Stomach (tissue), 9 donors: ENCODE results near the gene TRIP6. TPM values are rescaled to one million over a fixed set of nuclear protein-coding genes. Genes with fewer than 3 reads are reported as not detected.
A peak's percentile ranks its signal among the peaks of the same experiment; 100 is the strongest.

Experiments
- DNase-seq, 2 donors: peaks; one replicate each; pipeline versions ENCODE4 v3.0.0 to v3.0.0-alpha.2; 2013 to 2019
- H3K27ac ChIP-seq, 5 donors: fragments of 200-600 bp in 4 of 5; sonication (generic) in 4 of 5; one replicate each; pipeline ENCODE4 v1.5.1; 2013 to 2019; ENCODE audit warnings: mild to moderate bottlenecking in 1 of 5, moderate library complexity in 1 of 5
- H3K27me3 ChIP-seq, 3 donors: fragments of 200-600 bp; sonication (generic); one replicate each; pipeline ENCODE4 v1.5.1; 2017 to 2019; ENCODE audit warnings: mixed run types in 1 of 3
- H3K36me3 ChIP-seq, 4 donors: fragments of 200-600 bp; sonication (generic); 1 replicate in 3 of 4; 2 replicates in 1 of 4; pipeline ENCODE4 v1.5.1; 2016 to 2019
- H3K4me1 ChIP-seq, 4 donors: fragments of 200-600 bp; sonication (generic); one replicate each; pipeline ENCODE4 v1.5.1; 2016 to 2019
- H3K4me3 ChIP-seq, 4 donors: fragments of 200-600 bp; sonication (generic) in 3 of 4; one replicate each; pipeline ENCODE4 v1.5.1; 2016 to 2019; ENCODE audit warnings: mild to moderate bottlenecking in 1 of 4
- H3K9me3 ChIP-seq, 4 donors: fragments of 200-600 bp; sonication (generic); one replicate each; pipeline ENCODE4 v1.5.1; 2016 to 2019
- EP300 ChIP-seq: sonication (generic); formaldehyde crosslinking; IDR thresholded peaks from one replicate; pipeline ENCODE4 v1.6.1; 2017; ENCODE audit warnings: antibody characterized with exemption
- POLR2A ChIP-seq, 4 donors: fragments of 450-650 bp; IDR thresholded peaks; one replicate each; pipeline ENCODE4 v1.6.1; 2016; ENCODE audit warnings: antibody characterized with exemption in 4 of 4, control low read depth in 2 of 4, mild to moderate bottlenecking in 1 of 4, moderate library complexity in 1 of 4
- POLR2AphosphoS5 ChIP-seq, 3 donors: sonication (generic); formaldehyde crosslinking; IDR thresholded peaks; one replicate each; pipeline ENCODE4 v1.6.1; 2016; ENCODE audit warnings: antibody characterized with exemption in 3 of 3
- WGBS, 5 donors: extraction: QIAGEN DNeasy Blood & Tissue Kit in 3 of 5; methylation state at CpG; one replicate each; pipeline versions ENCODE4 v1.1.5 to v1.1.7; 2013 to 2018; 5-methylcytosine and 5-hydroxymethylcytosine counted together
- intact Hi-C: fragments of 100-400 bp; cut with DNase I; formaldehyde crosslinking; loops from one replicate; pipeline ENCODE4 v1.15.1; 2023; ENCODE audit warnings: low total_unique reads
- polyA plus RNA-seq, 3 donors: library from polyadenylated mRNA; stranded (reverse); fragments of 200-250 nt; gene quantifications; one replicate each; pipeline ENCODE4 v1.2.3, GENCODE V29; 2013
- total RNA-seq, 5 donors: library from RNA; depleted of rRNA; stranded (reverse); fragments of >200 nt; gene quantifications; one replicate each; pipeline versions ENCODE4 v1.1.0 to v1.2.3, GENCODE V29; 2014 to 2016
- TF ChIP-seq, protein P1 (sequence below), 7 experiments: fragments of 450-650 bp in 4 of 7; fragments of 200-600 bp in 3 of 7; sonication (generic) in 3 of 7; IDR thresholded peaks; one replicate each; pipeline ENCODE4 v1.5.1; 2016 to 2019; ENCODE audit warnings: antibody characterized with exemption in 7 of 7, control low read depth in 2 of 7, mild to moderate bottlenecking in 1 of 7
- donor health status: healthy with polysubstance abuse.
- donor health status: Bipolar disorder and iron deficiency.
- donor health status: healthy.

The TRIP6 gene
- total and polyA plus RNA-seq, 8 donors = 4.7 to 50.0 (median 25.0) TPM

DNA sequence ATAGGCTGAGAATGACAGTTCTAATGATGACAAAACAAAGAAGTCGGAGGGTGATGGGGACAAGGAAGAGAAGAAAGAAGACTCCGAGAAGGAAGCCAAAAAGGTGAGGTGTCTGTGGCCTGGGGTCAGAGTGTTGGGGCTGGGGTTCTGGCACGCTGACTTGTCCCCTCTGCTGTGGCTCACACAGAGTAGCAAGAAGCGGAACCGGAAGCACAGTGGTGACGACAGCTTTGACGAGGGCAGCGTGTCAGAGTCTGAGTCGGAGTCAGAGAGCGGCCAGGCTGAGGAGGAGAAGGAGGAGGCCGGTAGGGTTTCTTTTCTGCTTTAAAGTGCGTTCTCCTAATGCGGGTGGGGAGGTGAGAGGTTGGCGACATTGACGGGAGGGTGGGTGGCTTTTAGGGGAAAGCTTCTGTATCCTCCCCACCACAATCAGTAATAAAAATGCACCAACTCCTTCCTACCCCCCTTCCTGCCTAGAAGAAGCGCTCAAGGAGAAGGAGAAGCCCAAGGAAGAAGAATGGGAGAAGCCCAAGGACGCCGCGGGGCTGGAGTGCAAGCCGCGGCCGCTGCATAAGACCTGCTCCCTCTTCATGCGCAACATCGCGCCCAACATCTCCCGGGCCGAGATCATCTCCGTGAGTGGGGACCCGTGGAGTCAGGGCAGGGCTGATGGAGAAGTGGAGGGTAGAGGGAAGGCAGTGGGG lies 17.7 kb downstream of the TRIP6 start:
- intact Hi-C loops = no loop called here
- 85 to 90% (median 90%) methylated on average over 29 of the region's 29 CpGs for WGBS, 5 donors
- TF ChIP-seq POLR2A (IDR thresholded peaks at IDR 0.05) (no peak), POLR2AphosphoS5 (IDR thresholded peaks at IDR 0.05) (no peak), EP300 (no peak)
- TF ChIP-seq, protein P1, sequence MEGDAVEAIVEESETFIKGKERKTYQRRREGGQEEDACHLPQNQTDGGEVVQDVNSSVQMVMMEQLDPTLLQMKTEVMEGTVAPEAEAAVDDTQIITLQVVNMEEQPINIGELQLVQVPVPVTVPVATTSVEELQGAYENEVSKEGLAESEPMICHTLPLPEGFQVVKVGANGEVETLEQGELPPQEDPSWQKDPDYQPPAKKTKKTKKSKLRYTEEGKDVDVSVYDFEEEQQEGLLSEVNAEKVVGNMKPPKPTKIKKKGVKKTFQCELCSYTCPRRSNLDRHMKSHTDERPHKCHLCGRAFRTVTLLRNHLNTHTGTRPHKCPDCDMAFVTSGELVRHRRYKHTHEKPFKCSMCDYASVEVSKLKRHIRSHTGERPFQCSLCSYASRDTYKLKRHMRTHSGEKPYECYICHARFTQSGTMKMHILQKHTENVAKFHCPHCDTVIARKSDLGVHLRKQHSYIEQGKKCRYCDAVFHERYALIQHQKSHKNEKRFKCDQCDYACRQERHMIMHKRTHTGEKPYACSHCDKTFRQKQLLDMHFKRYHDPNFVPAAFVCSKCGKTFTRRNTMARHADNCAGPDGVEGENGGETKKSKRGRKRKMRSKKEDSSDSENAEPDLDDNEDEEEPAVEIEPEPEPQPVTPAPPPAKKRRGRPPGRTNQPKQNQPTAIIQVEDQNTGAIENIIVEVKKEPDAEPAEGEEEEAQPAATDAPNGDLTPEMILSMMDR (IDR thresholded peaks at IDR 0.05) = no peak
- no peaks in the 10 kb centered on the region for H3K27me3 ChIP-seq
- DNase-seq = no peak
- no peaks in the 10 kb centered on the region for H3K9me3 ChIP-seq
- H3K36me3 ChIP-seq = peaks cover 78 to 90% (median 88%) of the 10 kb centered on the region in 4 donors
- no peak overlapping the region for H3K4me3 ChIP-seq
- H3K27ac ChIP-seq = peak overlapping the region in 2 of 5 donors; percentile 8 to 27
- H3K4me1 ChIP-seq = peaks cover 20 to 46% (median 33%) of the 10 kb centered on the region in 4 donors

DNA sequence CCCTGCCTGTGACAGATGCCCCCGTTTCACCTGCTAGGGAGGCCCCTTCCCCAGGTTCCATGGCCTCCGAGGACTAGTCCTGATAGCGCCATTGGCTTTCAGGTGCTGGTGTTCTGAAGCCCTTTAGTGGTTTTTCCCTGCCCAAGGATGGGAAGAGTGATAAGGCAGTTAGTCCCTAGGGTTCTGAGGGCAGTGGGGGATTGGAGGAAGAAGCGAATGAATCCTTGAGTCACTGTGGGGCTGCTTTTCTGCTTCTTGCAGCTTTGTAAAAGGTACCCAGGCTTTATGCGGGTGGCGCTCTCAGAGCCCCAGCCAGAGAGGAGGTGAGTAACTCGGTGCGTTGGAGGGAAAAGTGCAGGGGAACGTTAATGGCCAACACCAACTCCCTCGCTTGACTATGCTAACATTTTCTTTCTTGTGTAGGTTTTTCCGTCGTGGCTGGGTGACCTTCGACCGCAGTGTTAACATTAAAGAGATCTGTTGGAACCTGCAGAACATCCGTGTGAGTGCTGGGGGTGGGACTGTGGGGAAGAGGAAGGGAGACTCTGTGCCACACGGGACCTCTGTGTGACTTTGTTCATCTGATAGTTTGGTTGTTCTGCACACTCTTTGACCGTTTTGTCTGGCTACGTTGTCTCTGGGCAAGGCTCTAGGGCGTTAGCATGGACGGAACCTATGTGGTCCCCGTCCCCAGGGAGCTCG lies 18.4 kb downstream of the TRIP6 start:
- Histone ChIP-seq H3K27ac (peak overlapping the region in 2 of 5 donors; percentile 8 to 27), H3K4me1 (peaks cover 26 to 44% (median 35%) of the 10 kb centered on the region in 4 donors), H3K9me3 (no peaks in the 10 kb centered on the region), H3K4me3 (no peak overlapping the region), H3K36me3 (peaks cover 78 to 83% (median 82%) of the 10 kb centered on the region in 4 donors), H3K27me3 (peaks cover 0 to 3% (median 0%) of the 10 kb centered on the region in 3 donors)
- WGBS, 5 donors = 54 to 68% (median 65%) methylated on average over 18 to 22 of the region's 22 CpGs
- no peak for DNase-seq
- intact Hi-C loops = no loop called here
- TF ChIP-seq, protein P1 (IDR thresholded peaks at IDR 0.05) = no peak
- TF ChIP-seq POLR2A (IDR thresholded peaks at IDR 0.05) = no peak
- no peak for TF ChIP-seq EP300
- TF ChIP-seq POLR2AphosphoS5 (IDR thresholded peaks at IDR 0.05) = no peak

DNA sequence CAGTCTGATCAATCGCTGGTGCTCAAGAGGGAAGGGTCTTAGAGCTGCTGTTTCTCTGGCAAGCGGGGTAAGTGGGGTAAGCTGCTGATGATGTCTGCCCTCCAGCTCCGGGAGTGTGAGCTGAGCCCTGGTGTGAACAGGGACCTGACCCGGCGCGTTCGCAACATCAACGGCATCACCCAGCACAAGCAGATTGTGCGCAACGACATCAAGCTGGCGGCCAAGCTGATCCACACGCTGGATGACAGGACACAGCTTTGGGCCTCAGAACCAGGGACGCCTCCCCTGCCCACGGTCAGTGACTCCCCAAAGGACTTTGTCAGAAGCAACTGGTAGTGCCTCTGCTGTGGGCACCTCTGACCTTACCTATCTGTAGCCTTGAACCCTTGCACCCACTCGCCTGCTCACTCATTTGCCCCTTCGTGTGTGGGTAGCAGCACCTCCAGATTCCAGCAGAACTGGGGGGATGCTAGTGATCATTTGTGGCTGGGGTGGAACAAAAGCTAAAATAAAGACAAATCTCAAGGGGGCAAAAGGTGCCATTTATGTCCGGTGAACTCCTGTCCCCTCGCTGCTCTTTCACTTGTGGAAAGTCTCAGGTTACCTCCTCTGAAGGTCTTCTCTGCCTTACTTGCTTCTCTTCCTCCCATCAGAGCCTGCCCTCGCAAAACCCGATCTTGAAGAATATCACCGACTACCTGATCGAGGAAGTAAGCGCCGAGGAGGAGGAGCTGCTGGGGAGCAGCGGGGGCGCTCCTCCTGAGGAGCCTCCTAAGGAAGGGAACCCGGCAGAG lies 19.2 kb downstream of the TRIP6 start:
- Histone ChIP-seq H3K27me3 (peaks cover 0 to 10% (median 0%) of the 10 kb centered on the region in 3 donors), H3K9me3 (no peaks in the 10 kb centered on the region), H3K27ac (peak overlapping the region in 2 of 5 donors; percentile 71 to 92), H3K4me1 (peaks cover 32 to 49% (median 42%) of the 10 kb centered on the region in 4 donors), H3K4me3 (no peak overlapping the region), H3K36me3 (peaks cover 74 to 75% (median 75%) of the 10 kb centered on the region in 4 donors)
- intact Hi-C loops = no loop called here
- WGBS, 5 donors = 83 to 89% (median 86%) methylated on average over 16 to 27 of the region's 27 CpGs
- DNase-seq = no peak
- TF ChIP-seq, protein P1 (IDR thresholded peaks at IDR 0.05) = no peak
- TF ChIP-seq POLR2AphosphoS5 (IDR thresholded peaks at IDR 0.05) (no peak), POLR2A (IDR thresholded peaks at IDR 0.05) (no peak), EP300 (no peak)
